Uterus (tissue), 2 donors: ENCODE results near the gene PKM.

Experiments
- CTCF ChIP-seq, 4 experiments: fragments of 200-600 bp in 2 of 4; fragments of 450-650 bp in 2 of 4; sonication (generic) in 2 of 4; IDR thresholded peaks; one replicate each; pipeline ENCODE4 v1.5.1; 2016 to 2019; ENCODE audit warnings: antibody characterized with exemption in 4 of 4, mild to moderate bottlenecking in 2 of 4, moderate library complexity in 1 of 4
- POLR2A ChIP-seq, 2 donors: fragments of 450-650 bp; IDR thresholded peaks; one replicate each; pipeline ENCODE4 v1.6.1; 2016; ENCODE audit warnings: antibody characterized with exemption in 2 of 2, mild to moderate bottlenecking in 1 of 2, moderate library complexity in 1 of 2

- no peak for TF ChIP-seq CTCF (IDR thresholded peaks at IDR 0.05)
- TF ChIP-seq POLR2A (IDR thresholded peaks at IDR 0.05): no peak
Observed at GRCh38 chr15:72237853-72238224, 6.8 kb upstream of the PKM start.
